HepG2 (cell line): ENCODE measurements around the gene AUTS2. TPM values are rescaled to one million over a fixed set of nuclear protein-coding genes. Genes with fewer than 3 reads are reported as not detected.

Experiments
- CBX1 ChIP-seq: IDR thresholded peaks from one replicate; pipeline ENCODE4 v1.6.1; 2016; ENCODE audit warnings: antibody characterized with exemption, low read depth
- FOXJ3 ChIP-seq: sonication (generic); formaldehyde crosslinking; IDR thresholded peaks from 2 replicates; pipeline ENCODE4 v1.4.0; 2020; ENCODE audit warnings: missing genetic modification reagents, mild to moderate bottlenecking, borderline replicate concordance
- GZF1 ChIP-seq: sonication (generic); formaldehyde crosslinking; IDR thresholded peaks from 2 replicates; pipeline ENCODE4 v1.5.1; 2020; ENCODE audit warnings: mild to moderate bottlenecking, missing genetic modification reagents
- NFATC3 ChIP-seq: sonication (generic); formaldehyde crosslinking; IDR thresholded peaks from 2 replicates; pipeline ENCODE4 v1.5.1; 2020; ENCODE audit warnings: mild to moderate bottlenecking, missing genetic modification reagents
- ZBTB38 ChIP-seq: sonication (generic); formaldehyde crosslinking; IDR thresholded peaks from 2 replicates; pipeline ENCODE4 v1.5.1; 2020; ENCODE audit warnings: mild to moderate bottlenecking, missing genetic modification reagents
- ZNF318 ChIP-seq: sonication (generic); formaldehyde crosslinking; IDR thresholded peaks from 2 replicates; pipeline ENCODE4 v1.4.0; 2020; ENCODE audit warnings: mild to moderate bottlenecking, missing genetic modification reagents
- ZNF609 ChIP-seq: sonication (generic); formaldehyde crosslinking; IDR thresholded peaks from 2 replicates; pipeline ENCODE4 v1.4.0; 2020; ENCODE audit warnings: mild to moderate bottlenecking, missing genetic modification reagents, borderline replicate concordance
- polyA plus RNA-seq, 8 experiments: library from polyadenylated mRNA; depleted of rRNA in 3 of 8; stranded (reverse) in 7 of 8; unstranded in 1 of 8; fragments of >200 nt; fragmentation: Illumina TruSeq in 4 of 8; extraction: Trizol in 4 of 8; gene quantifications; 2 replicates each; pipeline versions ENCODE4 v1.2.1 to v1.2.3, GENCODE V29; 2011 to 2016; ENCODE audit warnings: low read depth in 4 of 8, missing spikeins in 1 of 8, mixed read lengths in 1 of 8; ENCODE audit not compliant: insufficient read depth in 1 of 8
- total RNA-seq, 5 experiments: library from RNA; depleted of rRNA; stranded (reverse); fragments of >200 nt; fragmentation: Illumina TruSeq; extraction: Trizol; gene quantifications; 2 replicates each; pipeline ENCODE4 v1.2.3, GENCODE V29; 2016; ENCODE audit warnings: low read depth in 1 of 5

The AUTS2 gene
- total and polyA plus RNA-seq, 2 of the 13 experiments (the other 11 are each of a cell fraction or from before 2014, with no cell fraction given): 0.38 TPM; not detected in 1

- TF ChIP-seq ZNF609 (CRISPR knock-in tag) (no peak), ZBTB38 (CRISPR knock-in tag) (no peak), CBX1 (no peak), NFATC3 (CRISPR knock-in tag) (no peak), GZF1 (CRISPR knock-in tag) (no peak), FOXJ3 (CRISPR knock-in tag) (no peak), ZNF318 (CRISPR knock-in tag) (no peak)
These were observed 941.3 kb downstream of the AUTS2 start (continued) for GRCh38 chr7:70539617-70540016.
